Activated CD8-positive, alpha-beta memory T cell treated with anti-CD3 and anti-CD28 coated beads, Interleukin-2, amount 50 U/mL, for 1 hour (primary cell): ENCODE results near the gene CCDC47.
A peak's percentile ranks its signal among the peaks of the same experiment; 100 is the strongest.
"Not testable (repeated sequence)": the region's sequence is repeated elsewhere in the genome, so short reads cannot be mapped to it uniquely, and the experiment has no call there.

Experiments
- DNase-seq: peaks from one replicate; pipeline ENCODE4 v3.0.0-alpha.2; 2020; ENCODE audit errors: extremely low read depth

Gene CCDC47, protein sequence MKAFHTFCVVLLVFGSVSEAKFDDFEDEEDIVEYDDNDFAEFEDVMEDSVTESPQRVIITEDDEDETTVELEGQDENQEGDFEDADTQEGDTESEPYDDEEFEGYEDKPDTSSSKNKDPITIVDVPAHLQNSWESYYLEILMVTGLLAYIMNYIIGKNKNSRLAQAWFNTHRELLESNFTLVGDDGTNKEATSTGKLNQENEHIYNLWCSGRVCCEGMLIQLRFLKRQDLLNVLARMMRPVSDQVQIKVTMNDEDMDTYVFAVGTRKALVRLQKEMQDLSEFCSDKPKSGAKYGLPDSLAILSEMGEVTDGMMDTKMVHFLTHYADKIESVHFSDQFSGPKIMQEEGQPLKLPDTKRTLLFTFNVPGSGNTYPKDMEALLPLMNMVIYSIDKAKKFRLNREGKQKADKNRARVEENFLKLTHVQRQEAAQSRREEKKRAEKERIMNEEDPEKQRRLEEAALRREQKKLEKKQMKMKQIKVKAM

DNA sequence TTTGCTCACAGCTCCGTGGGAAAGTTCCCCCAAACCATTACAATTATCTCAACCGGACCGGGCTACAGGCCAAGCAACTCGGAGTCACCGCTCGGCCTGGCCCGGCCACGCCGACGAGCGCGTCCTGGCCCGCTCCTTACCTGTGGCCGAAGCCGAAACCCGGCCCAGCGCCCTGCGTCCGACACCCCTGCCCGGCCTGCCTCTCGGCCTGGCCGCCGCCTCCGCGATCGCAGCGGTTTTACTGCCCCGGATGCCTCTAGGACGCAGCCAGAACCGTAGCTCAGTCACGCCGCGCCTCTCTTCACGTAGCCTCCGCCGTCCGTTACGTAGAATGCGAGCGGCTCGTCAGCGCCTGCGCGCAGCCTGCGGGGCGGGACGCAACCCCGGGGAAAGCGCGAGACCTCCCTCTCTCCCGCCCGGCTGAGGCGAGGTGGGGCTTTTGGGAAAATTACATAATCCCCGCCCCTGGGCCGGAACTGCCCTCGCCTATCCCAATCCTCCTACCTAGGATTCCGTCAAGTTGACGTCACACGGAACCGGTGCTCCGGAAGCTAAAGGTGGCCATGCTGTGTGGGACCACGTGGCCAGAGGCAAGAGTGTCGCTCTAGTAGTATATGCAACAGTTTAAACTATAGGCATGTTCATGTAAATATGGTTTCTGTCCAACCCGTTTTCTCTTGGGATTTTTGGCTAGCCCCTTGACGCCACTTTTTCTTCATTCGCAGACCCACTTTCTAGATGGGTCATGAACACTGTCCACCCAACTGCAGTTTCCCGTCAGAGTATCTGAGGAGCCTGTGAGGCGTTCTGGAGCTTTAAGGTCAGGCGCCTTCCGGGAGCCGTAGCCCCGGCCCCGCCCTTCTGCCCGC is at the start of gene CCDC47:
TSS of gene CCDC47 (minus strand) at position 326 of the 869 bp plus-strand sequence. CDS start 7,422 bp downstream, outside the sequence.
- peak; percentile 96 for DNase-seq

DNA sequence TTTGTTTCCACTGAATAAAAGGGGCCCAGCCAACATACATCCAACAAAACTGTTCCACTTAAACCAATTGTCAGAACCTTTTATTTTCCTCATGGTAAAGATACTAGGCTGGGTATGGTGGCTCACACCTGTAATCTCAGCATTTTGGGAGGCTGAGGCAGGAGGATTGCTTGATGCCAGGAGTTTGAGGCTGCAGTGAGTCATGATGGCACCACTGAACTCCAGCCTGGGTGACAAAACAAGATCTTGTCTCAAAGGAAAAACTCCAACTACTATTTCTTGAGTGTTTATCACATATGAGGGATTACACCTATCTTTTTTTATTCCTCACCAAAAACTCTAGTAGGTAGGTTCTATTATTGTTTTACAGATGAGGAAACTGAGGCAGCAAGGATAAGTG is 49.1 kb upstream of the CCDC47 start:
- no peak for DNase-seq

- DNase-seq = no peak
Measured at GRCh38 chr17:63821804-63822203, 48.4 kb upstream of the CCDC47 start.

- DNase-seq = no peak
Measured at GRCh38 chr17:63820963-63821561, 47.7 kb upstream of the CCDC47 start.

- no peak for DNase-seq
Measured at GRCh38 chr17:63819585-63820537, 46.5 kb upstream of the CCDC47 start.

DNA sequence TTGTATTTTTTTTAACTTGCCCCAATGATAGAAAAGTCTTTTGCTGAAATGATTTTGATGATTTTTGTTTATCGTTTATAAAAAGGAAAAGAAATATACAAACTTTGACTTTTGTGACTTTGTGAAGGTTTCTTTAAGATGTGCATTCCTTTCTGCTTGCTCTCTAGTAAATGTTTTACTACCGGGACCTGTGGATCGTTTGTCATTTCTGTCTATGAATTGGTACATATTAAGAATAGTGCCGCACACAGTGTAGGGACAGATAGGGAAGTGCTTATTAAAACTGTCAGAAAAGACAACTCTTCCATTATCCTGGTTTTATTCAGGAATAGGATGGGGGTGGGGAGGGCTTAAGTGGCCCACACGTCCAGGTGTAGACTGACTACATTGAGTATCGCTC is 45.7 kb upstream of the CCDC47 start:
- DNase-seq = no peak

- no peak for DNase-seq
Measured at GRCh38 chr17:63817736-63818385, 44.5 kb upstream of the CCDC47 start.

DNA sequence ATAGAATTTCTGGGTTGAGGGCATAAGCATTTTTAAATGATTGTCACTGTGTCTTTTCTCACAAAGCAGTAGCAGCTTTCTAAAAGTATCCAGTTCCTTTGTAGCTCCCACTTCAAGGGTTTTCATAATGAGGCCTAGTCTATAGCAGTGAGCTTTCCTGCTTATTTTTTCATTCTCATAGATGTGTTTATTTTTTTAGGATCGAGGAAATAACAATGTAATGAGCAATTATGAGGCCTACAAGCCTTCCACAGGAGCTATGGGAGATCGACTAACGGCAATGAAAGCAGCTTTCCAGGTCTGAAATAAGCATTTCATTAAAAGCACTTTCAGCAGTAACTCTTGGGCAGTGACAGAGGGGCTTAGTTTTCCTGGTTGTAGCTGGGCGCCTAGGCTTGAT is 43.3 kb upstream of the CCDC47 start:
- no peak for DNase-seq

DNA sequence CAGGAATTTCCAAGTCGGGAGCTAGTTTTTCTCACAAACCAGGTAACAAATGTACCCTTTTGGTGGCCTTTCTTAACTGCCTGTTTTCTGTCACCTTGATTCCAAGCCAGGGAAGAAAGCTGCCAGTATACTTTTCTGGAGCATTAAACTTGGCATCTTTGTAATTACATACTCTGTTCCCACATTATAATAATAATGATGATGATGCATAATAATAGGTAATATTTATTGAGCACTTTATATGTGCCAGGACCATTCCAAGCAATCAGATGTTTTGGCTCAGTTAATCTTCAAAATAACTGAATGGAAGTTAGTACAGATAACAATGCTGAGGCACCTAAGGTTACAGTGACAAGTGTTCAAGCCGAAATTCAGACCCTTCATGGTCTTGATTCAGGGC is 42.7 kb upstream of the CCDC47 start:
- no peak for DNase-seq

- DNase-seq = no peak
Measured at GRCh38 chr17:63809970-63810369, 36.6 kb upstream of the CCDC47 start.

GRCh38 chr17:63805591-63805990 is 32.2 kb upstream of the CCDC47 start:
- DNase-seq = no peak

GRCh38 chr17:63804328-63804727 is 30.9 kb upstream of the CCDC47 start:
- DNase-seq = no peak

GRCh38 chr17:63800783-63801182 is 27.4 kb upstream of the CCDC47 start:
- DNase-seq = no peak

- DNase-seq = no peak
Measured at GRCh38 chr17:63798572-63799106, 25.2 kb upstream of the CCDC47 start.

- not testable (repeated sequence) for DNase-seq
Measured at GRCh38 chr17:63796375-63796774, 23.0 kb upstream of the CCDC47 start.

DNA sequence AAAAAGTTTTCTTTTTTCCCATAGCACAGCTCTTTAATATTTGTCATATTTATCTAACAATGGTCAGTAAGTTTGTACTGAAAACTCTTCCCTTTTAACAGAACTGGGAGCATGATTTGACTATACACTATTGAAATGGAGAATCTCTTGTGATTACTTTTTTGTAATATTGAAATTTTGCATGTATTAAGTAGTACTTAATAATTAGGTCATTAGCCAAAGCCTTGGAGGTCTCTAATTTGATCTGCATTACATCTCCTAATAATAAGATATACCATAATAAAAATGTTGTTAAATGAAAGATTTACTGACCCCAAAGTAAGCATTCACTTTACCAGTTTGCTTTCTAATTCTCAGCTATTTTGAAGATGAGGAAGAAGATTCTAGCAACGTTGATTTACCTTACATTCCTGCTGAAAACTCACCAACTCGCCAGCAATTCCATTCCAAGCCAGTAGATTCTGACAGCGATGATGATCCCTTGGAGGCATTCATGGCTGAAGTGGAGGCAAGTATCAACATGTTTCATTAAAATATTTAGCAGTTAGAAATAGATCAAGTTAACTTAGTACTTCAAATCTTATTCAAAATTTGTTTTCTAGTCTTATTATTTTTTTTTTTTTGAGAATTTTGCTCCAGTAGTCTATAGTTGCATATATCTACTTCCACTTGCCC is 18.8 kb upstream of the CCDC47 start:
- DNase-seq = no peak

DNA sequence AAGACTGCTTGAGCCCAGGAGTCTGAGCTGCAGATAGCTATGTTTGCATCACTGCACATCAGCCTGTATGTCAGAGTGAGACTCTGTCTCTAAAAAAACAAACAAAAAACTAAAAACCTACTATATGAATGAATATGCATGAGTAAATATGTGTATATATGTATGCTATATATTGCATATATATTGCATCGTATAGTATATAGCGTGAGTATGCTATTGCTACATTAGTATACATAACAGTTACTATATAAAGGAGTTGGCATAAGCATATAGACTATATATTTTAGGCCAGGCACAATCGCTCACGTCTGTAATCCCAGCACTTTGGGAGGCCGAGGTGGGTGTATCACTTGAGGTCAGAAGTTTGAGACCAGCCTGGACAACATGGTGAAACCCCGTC is 16.7 kb upstream of the CCDC47 start:
- no peak for DNase-seq

DNA sequence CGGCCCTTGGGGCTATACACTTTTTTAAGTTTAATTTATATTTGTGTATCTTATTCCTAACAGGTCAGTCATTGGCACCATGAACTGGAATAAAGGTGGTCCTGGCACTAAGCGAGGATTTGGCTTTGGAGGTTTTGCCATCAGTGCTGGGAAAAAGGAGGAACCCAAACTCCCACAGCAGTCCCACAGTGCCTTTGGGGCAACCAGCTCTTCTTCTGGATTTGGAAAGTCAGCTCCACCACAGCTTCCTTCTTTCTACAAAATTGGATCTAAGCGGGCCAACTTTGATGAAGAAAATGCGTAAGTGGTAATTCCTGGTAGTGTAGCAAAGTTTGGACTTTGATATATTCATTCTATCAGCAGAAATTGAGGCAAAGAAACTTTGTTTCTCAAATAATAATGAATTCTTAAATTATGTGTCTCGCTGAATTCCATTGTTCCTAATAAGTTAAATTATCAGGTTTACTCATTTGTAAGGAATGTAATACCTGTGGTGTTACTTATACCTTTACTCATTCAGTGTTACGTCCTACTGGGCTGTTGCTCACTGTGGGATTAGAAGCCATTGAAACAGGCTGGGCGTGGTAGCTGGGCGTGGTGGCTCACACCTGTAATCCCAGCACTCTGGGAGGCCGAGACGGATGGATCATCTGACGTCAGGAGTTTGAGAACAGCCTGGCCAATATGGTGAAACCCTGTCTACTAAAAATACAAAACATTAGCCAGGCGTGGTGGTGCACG is 13.7 kb upstream of the CCDC47 start:
- DNase-seq = no peak

GRCh38 chr17:63786117-63786516 is 12.7 kb upstream of the CCDC47 start:
- no peak for DNase-seq
